HCT116 (cell line): ENCODE measurements around the gene CCDC148. TPM values are rescaled to one million over a fixed set of nuclear protein-coding genes. Genes with fewer than 3 reads are reported as not detected.

Experiments
- ATAC-seq: fragments of 200-7000 bp; cut with Tn5 transposase; 2 replicates; pipeline ENCODE4 v1.9.1; 2020; ENCODE audit warnings: mild to moderate bottlenecking, moderate library complexity
- BruUV-seq: library from RNA; stranded (reverse); fragments of 400-500 nt; replicated peaks from 2 replicates; lab custom pipeline; 2021; lab: Mats Ljungman, UMichigan
- CTCF ChIA-PET: fragments of 300-600 bp; sonication (Branson Sonifier 250); formaldehyde crosslinking; loops from one replicate; lab custom pipeline; 2021; ENCODE audit warnings: antibody characterized with exemption; lab: Charles Lee
- POLR2A ChIA-PET: fragments of 300-600, 350-600 bp; sonication (Branson Sonifier 250); formaldehyde crosslinking; loops from one replicate; lab custom pipeline; 2021; ENCODE audit warnings: antibody characterized with exemption; lab: Charles Lee
- RAD21 ChIA-PET, 2 experiments: fragments of 300-600 bp; sonication (Branson Sonifier 250); formaldehyde crosslinking; loops; one replicate each; lab custom pipeline; 2023; ENCODE audit warnings: low total read pairs in 2 of 2; ENCODE audit not compliant: uncharacterized antibody in 2 of 2, unreplicated experiment in 2 of 2, low non-redundant PET in 1 of 2; lab: Charles Lee
- DNase-seq: peaks from one replicate; pipeline ENCODE4 v3.0.0-alpha.2; 2010; ENCODE audit warnings: low read depth, low spot score
- H2AFZ ChIP-seq: fragments of 200-600 bp; shearing (Covaris generic), sonication (generic); 2 replicates; pipeline ENCODE4 v1.6.1; 2017; ENCODE audit warnings: low read depth, mixed run types, mixed read lengths, antibody characterized with exemption, low read length; ENCODE audit not compliant: poor library complexity, severe bottlenecking
- H3K27ac ChIP-seq: 2 replicates; pipeline ENCODE4 v1.5.1; 2012; ENCODE audit warnings: low read depth, low read length
- H3K27me3 ChIP-seq: fragments of 200-600 bp; sonication (generic); 2 replicates; pipeline ENCODE4 v1.6.1; 2016; ENCODE audit warnings: mixed run types, low read length, mixed read lengths; ENCODE audit not compliant: insufficient read depth
- H3K36me3 ChIP-seq, 2 experiments: fragments of 200-500 bp in 1 of 2; fragments of 200-600 bp in 1 of 2; sonication (Bioruptor generic) in 1 of 2; sonication (generic) in 1 of 2; 2 replicates each; pipeline versions ENCODE4 v1.5.1 to v1.6.1; 2014 to 2016; ENCODE audit warnings: low read length in 2 of 2, inconsistent platforms in 1 of 2, mixed read lengths in 1 of 2, mixed run types in 1 of 2; ENCODE audit not compliant: insufficient read depth in 2 of 2, control insufficient read depth in 1 of 2
- H3K4me1 ChIP-seq, 2 experiments: fragments of 200-600 bp in 1 of 2; sonication (generic) in 1 of 2; 2 replicates each; pipeline versions ENCODE4 v1.5.1 to v1.6.1; 2012 to 2017; ENCODE audit warnings: low read length in 2 of 2, inconsistent platforms in 1 of 2, mild to moderate bottlenecking in 1 of 2, mixed read lengths in 1 of 2, mixed run types in 1 of 2, moderate library complexity in 1 of 2; ENCODE audit not compliant: insufficient read depth in 2 of 2, control insufficient read depth in 1 of 2
- H3K4me2 ChIP-seq: fragments of 200-600 bp; sonication (generic); 2 replicates; pipeline ENCODE4 v1.6.1; 2017; ENCODE audit warnings: mixed run types, low read length, mixed read lengths
- H3K4me3 ChIP-seq, 2 experiments: fragments of 200-600 bp in 1 of 2; sonication (generic) in 1 of 2; replicated peaks in 1 of 2; 2 replicates each; pipeline ENCODE4 v1.5.1; 2011 to 2016; ENCODE audit warnings: low read length in 2 of 2, control low read depth in 1 of 2, low read depth in 1 of 2, mild to moderate bottlenecking in 1 of 2, mixed read lengths in 1 of 2, mixed run types in 1 of 2
- H3K79me2 ChIP-seq: fragments of 200-600 bp; sonication (generic); 2 replicates; pipeline ENCODE4 v1.6.1; 2017; ENCODE audit warnings: mild to moderate bottlenecking, mixed run types, low read length, moderate library complexity, mixed read lengths; ENCODE audit not compliant: insufficient read depth
- H3K9ac ChIP-seq: fragments of 200-600 bp; sonication (generic); 2 replicates; pipeline ENCODE4 v1.6.1; 2016; ENCODE audit warnings: low read length, mixed read lengths
- H3K9me2 ChIP-seq: fragments of 200-600 bp; sonication (generic), shearing (Covaris generic); 2 replicates; pipeline ENCODE4 v1.6.1; 2017; ENCODE audit warnings: mixed run types, mild to moderate bottlenecking, moderate library complexity; ENCODE audit not compliant: insufficient read depth
- H3K9me3 ChIP-seq, 2 experiments: fragments of 200-500 bp in 1 of 2; fragments of 200-600 bp in 1 of 2; sonication (Bioruptor generic) in 1 of 2; sonication (generic) in 1 of 2; 2 replicates each; pipeline ENCODE4 v1.6.1; 2014 to 2017; ENCODE audit warnings: low read length in 2 of 2, mixed read lengths in 2 of 2, inconsistent platforms in 1 of 2, low read depth in 1 of 2, mild to moderate bottlenecking in 1 of 2, mixed run types in 1 of 2, moderate library complexity in 1 of 2; ENCODE audit not compliant: control insufficient read depth in 1 of 2, insufficient read depth in 1 of 2
- H4K20me1 ChIP-seq: fragments of 200-600 bp; sonication (generic), shearing (Covaris generic); 2 replicates; pipeline ENCODE4 v1.6.1; 2017; ENCODE audit warnings: mixed run types, mild to moderate bottlenecking, moderate library complexity; ENCODE audit not compliant: insufficient read depth
- CTCF ChIP-seq, 3 experiments: fragments of 200-600 bp in 1 of 3; sonication (generic) in 1 of 3; IDR thresholded peaks in 2 of 3; conservative IDR thresholded peaks in 1 of 3; 2 replicates each; pipeline ENCODE4 v1.5.1; 2012 to 2017; ENCODE audit warnings: low read depth in 2 of 3, low read length in 2 of 3, antibody characterized with exemption in 1 of 3, borderline replicate concordance in 1 of 3, control low read depth in 1 of 3, mild to moderate bottlenecking in 1 of 3, mixed read lengths in 1 of 3, mixed run types in 1 of 3, moderate library complexity in 1 of 3; ENCODE audit not compliant: insufficient read depth in 1 of 3
- ELF1 ChIP-seq: IDR thresholded peaks from 2 replicates; pipeline ENCODE4 v1.6.1; 2012; ENCODE audit warnings: low read depth, borderline replicate concordance
- EZH2 ChIP-seq: fragments of 200-600 bp; sonication (generic); IDR thresholded peaks from 2 replicates; pipeline ENCODE4 v1.6.1; 2017; ENCODE audit warnings: antibody characterized with exemption, mixed run types
- EZH2phosphoT487 ChIP-seq: fragments of 200-600 bp; IDR thresholded peaks from 2 replicates; pipeline ENCODE4 v1.6.1; 2018; ENCODE audit warnings: antibody characterized with exemption, borderline replicate concordance
- JUND ChIP-seq: IDR thresholded peaks from 2 replicates; pipeline ENCODE4 v1.6.1; 2012
- POLR2AphosphoS5 ChIP-seq: IDR thresholded peaks from 2 replicates; pipeline ENCODE4 v1.6.1; 2011; ENCODE audit warnings: mild to moderate bottlenecking, low read depth, low read length, moderate library complexity
- REST ChIP-seq: IDR thresholded peaks from 2 replicates; pipeline ENCODE4 v1.6.1; 2012; ENCODE audit warnings: low read depth
- SIN3A ChIP-seq: IDR thresholded peaks from 2 replicates; pipeline ENCODE4 v1.6.1; 2012; ENCODE audit warnings: low read depth
- SP1 ChIP-seq: IDR thresholded peaks from 2 replicates; pipeline ENCODE4 v1.6.1; 2012; ENCODE audit warnings: low read depth
- TCF7L2 ChIP-seq: IDR thresholded peaks from 2 replicates; pipeline ENCODE4 v1.7.0; 2011; ENCODE audit warnings: borderline replicate concordance, inconsistent platforms; ENCODE audit not compliant: insufficient read depth, insufficient read length; ENCODE audit errors: extremely low read depth
- YY1 ChIP-seq: IDR thresholded peaks from 2 replicates; pipeline ENCODE4 v1.6.1; 2011; ENCODE audit warnings: low read length, low read depth, moderate library complexity, mild to moderate bottlenecking; ENCODE audit not compliant: insufficient replicate concordance; ENCODE audit errors: extremely low read depth
- ZFX ChIP-seq: fragments of 450-650 bp; IDR thresholded peaks from 2 replicates; pipeline ENCODE4 v1.6.1; 2017
- ZNF274 ChIP-seq: fragments of 200-500 bp; sonication (Bioruptor generic); IDR thresholded peaks from 2 replicates; pipeline ENCODE4 v1.6.1; 2014; ENCODE audit warnings: mild to moderate bottlenecking, low read depth, low read length, inconsistent platforms
- intact Hi-C: fragments of 100-400 bp; cut with micrococcal nuclease; formaldehyde crosslinking; loops from 2 replicates; pipeline ENCODE4 v1.10.0; 2022
- total RNA-seq: library from RNA; stranded (reverse); gene quantifications from one replicate; pipeline ENCODE4 v1.2.1, GENCODE V29; 2021; ENCODE audit not compliant: unreplicated experiment
- TF ChIP-seq, protein P1 (sequence below): IDR thresholded peaks from 2 replicates; pipeline ENCODE4 v1.6.1; 2012
- TF ChIP-seq, protein P2 (sequence below): IDR thresholded peaks from 2 replicates; pipeline ENCODE4 v1.6.1; 2012

The CCDC148 gene
- total RNA-seq, 1 experiment from 2014 or later: 0.59 TPM

- H3K4me1 ChIP-seq: peaks cover 0 to 16% of the 10 kb centered on the region in 2 experiments; a peak in 3 of 4 replicates
- ChIA-PET RAD21 (no interaction called here), CTCF (no interaction called here), POLR2A (no interaction called here)
- H2AFZ ChIP-seq: no peak overlapping the region
- no peak overlapping the region for H3K9ac ChIP-seq
- no peaks in the 10 kb centered on the region; the same call in 1 of the 2 replicates for H4K20me1 ChIP-seq
- no peak overlapping the region for H3K4me3 ChIP-seq
- H3K27ac ChIP-seq: no peak overlapping the region
- TF ChIP-seq ZNF274: no peak
- TF ChIP-seq SP1: no peak
- TF ChIP-seq POLR2AphosphoS5: no peak
- TF ChIP-seq ZFX: no peak
- TF ChIP-seq TCF7L2: no peak
- no peak for TF ChIP-seq EZH2phosphoT487
- no peak for TF ChIP-seq REST
- TF ChIP-seq, protein P1, sequence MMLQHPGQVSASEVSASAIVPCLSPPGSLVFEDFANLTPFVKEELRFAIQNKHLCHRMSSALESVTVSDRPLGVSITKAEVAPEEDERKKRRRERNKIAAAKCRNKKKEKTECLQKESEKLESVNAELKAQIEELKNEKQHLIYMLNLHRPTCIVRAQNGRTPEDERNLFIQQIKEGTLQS: no peak
- TF ChIP-seq SIN3A: no peak
- TF ChIP-seq EZH2: no peak
- no peak for TF ChIP-seq CTCF (IDR thresholded peaks at IDR 0.05 in 2 of 3, conservative IDR thresholded peaks at IDR 0.05 in 1 of 3; ENCODE audit: borderline replicate concordance in 1 of 3, insufficient read depth in 1 of 3, low read depth in 2 of 3, low read length in 2 of 3)
- TF ChIP-seq, protein P2, sequence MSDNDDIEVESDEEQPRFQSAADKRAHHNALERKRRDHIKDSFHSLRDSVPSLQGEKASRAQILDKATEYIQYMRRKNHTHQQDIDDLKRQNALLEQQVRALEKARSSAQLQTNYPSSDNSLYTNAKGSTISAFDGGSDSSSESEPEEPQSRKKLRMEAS: no peak
- no peak for TF ChIP-seq YY1
- TF ChIP-seq ELF1: no peak
- no peak for TF ChIP-seq JUND
- no TSS peak for BruUV-seq
- ATAC-seq (no peak), DNase-seq (no peak)
- no peaks in the 10 kb centered on the region for H3K9me3 ChIP-seq
- no peaks in the 10 kb centered on the region for H3K36me3 ChIP-seq
- no peaks in the 10 kb centered on the region for H3K27me3 ChIP-seq
- intact Hi-C loops: no loop called here
- H3K4me2 ChIP-seq: no peak overlapping the region
- H3K79me2 ChIP-seq: peaks cover 57% of the 10 kb centered on the region
- H3K9me2 ChIP-seq: no peaks in the 10 kb centered on the region
Observed at GRCh38 chr2:158481116-158481515, 24.6 kb upstream of the CCDC148 start.
